SU-DHL-6 (cell line): ENCODE data around the gene TAX1BP3.

Source experiments
- H2AFZ ChIP-seq: fragments of 200-600 bp; sonication (generic); 2 replicates; pipeline ENCODE4 v1.6.1; 2014; ENCODE audit warnings: low read depth, mild to moderate bottlenecking, moderate library complexity, mixed read lengths, antibody characterized with exemption, low read length; ENCODE audit not compliant: severe bottlenecking
- H3F3A ChIP-seq: fragments of 200-600 bp; shearing (Covaris generic); 2 replicates; pipeline ENCODE4 v1.6.0; 2016; ENCODE audit warnings: antibody characterized with exemption, mild to moderate bottlenecking; ENCODE audit not compliant: insufficient read depth
- H3K27ac ChIP-seq: fragments of 200-600 bp; sonication (generic); 2 replicates; pipeline ENCODE4 v1.5.1; 2016; ENCODE audit warnings: low read depth, mild to moderate bottlenecking, low read length, moderate library complexity, mixed read lengths
- H3K27me3 ChIP-seq: fragments of 200-600 bp; sonication (generic), shearing (Covaris generic); 2 replicates; pipeline ENCODE4 v1.6.0; 2014; ENCODE audit warnings: mild to moderate bottlenecking, low read length
- H3K36me3 ChIP-seq: fragments of 200-600 bp; sonication (generic); 2 replicates; pipeline ENCODE4 v1.6.1; 2014; ENCODE audit warnings: mild to moderate bottlenecking, low read length, mixed read lengths
- H3K4me2 ChIP-seq: fragments of 300-600, 200-600 bp; shearing (Covaris generic), sonication (generic); 2 replicates; pipeline ENCODE4 v1.6.0; 2014; ENCODE audit warnings: low read length, low read depth, mild to moderate bottlenecking; ENCODE audit not compliant: poor library complexity, severe bottlenecking
- H3K4me3 ChIP-seq: fragments of 200-600 bp; sonication (generic); 2 replicates; pipeline ENCODE4 v1.5.1; 2014; ENCODE audit warnings: antibody characterized with exemption, low read length, mild to moderate bottlenecking, mixed read lengths; ENCODE audit not compliant: insufficient read depth, poor library complexity, severe bottlenecking
- H3K79me2 ChIP-seq: fragments of 200-600 bp; sonication (generic); 2 replicates; pipeline ENCODE4 v1.6.1; 2014; ENCODE audit warnings: mild to moderate bottlenecking, low read length, moderate library complexity; ENCODE audit not compliant: insufficient read depth
- H3K9ac ChIP-seq: fragments of 200-600 bp; sonication (generic); 2 replicates; pipeline ENCODE4 v1.7.0; 2014; ENCODE audit warnings: mild to moderate bottlenecking, low read length
- H3K9me2 ChIP-seq: fragments of 200-600 bp; sonication (generic); replicated peaks from 2 replicates; pipeline ENCODE4 v1.6.1; 2014; ENCODE audit warnings: low read length; ENCODE audit not compliant: insufficient read depth
- H3K9me3 ChIP-seq: fragments of 200-600 bp; sonication (generic); 2 replicates; pipeline ENCODE4 v1.6.1; 2014; ENCODE audit warnings: low read length, mixed read lengths; ENCODE audit not compliant: insufficient read depth
- H4K20me1 ChIP-seq: fragments of 200-600 bp; sonication (generic); 2 replicates; pipeline ENCODE4 v1.6.1; 2014; ENCODE audit warnings: low read depth, mild to moderate bottlenecking, antibody characterized with exemption, low read length, moderate library complexity, mixed read lengths
- CTCF ChIP-seq: fragments of 200-600 bp; sonication (generic); IDR thresholded peaks from one replicate; pipeline ENCODE4 v1.5.1; 2017; ENCODE audit warnings: antibody characterized with exemption, mild to moderate bottlenecking, low read length, moderate library complexity; ENCODE audit not compliant: insufficient read depth, poor library complexity, severe bottlenecking
- EZH2phosphoT487 ChIP-seq: fragments of 200-600 bp; sonication (generic), shearing (Covaris generic); conservative IDR thresholded peaks from 2 replicates; pipeline ENCODE4 v1.6.1; 2018; ENCODE audit warnings: mild to moderate bottlenecking, antibody characterized with exemption, low read length, moderate library complexity, mixed read lengths

Gene TAX1BP3

GRCh38 chr17:3688027-3688553, 19.7 kb upstream of the TAX1BP3 start:
- Histone ChIP-seq H3F3A (peaks cover 5% of the 10 kb centered on the region; the same call in 1 of the 2 replicates), H3K9ac (no peak overlapping the region), H3K27me3 (no peaks in the 10 kb centered on the region), H3K9me2 (no peaks in the 10 kb centered on the region), H3K79me2 (peaks cover 9% of the 10 kb centered on the region), H2AFZ (no peak overlapping the region), H3K4me2 (no peak overlapping the region), H4K20me1 (no peaks in the 10 kb centered on the region), H3K27ac (no peak overlapping the region), H3K4me3 (no peak overlapping the region), H3K9me3 (no peaks in the 10 kb centered on the region), H3K36me3 (no peaks in the 10 kb centered on the region)
- TF ChIP-seq CTCF (no peak), EZH2phosphoT487 (no peak)

- no peaks in the 10 kb centered on the region for H3K9me3 ChIP-seq
- H3K27ac ChIP-seq, result no peak overlapping the region
- no peak overlapping the region for H3K4me3 ChIP-seq
- TF ChIP-seq EZH2phosphoT487 (no peak), CTCF (no peak)
- H3K79me2 ChIP-seq, result no peaks in the 10 kb centered on the region
- no peak overlapping the region for H3K4me2 ChIP-seq
- H2AFZ ChIP-seq, result no peak overlapping the region
- H3K9me2 ChIP-seq, result no peaks in the 10 kb centered on the region
- no peak overlapping the region for H3K9ac ChIP-seq
- no peaks in the 10 kb centered on the region for H3K27me3 ChIP-seq
- no peaks in the 10 kb centered on the region for H3K36me3 ChIP-seq
- no peaks in the 10 kb centered on the region; the same call in 1 of the 2 replicates for H3F3A ChIP-seq
- no peaks in the 10 kb centered on the region for H4K20me1 ChIP-seq
Observed at GRCh38 chr17:3685174-3685573, 16.8 kb upstream of the TAX1BP3 start.

- Histone ChIP-seq H3F3A (no peaks in the 10 kb centered on the region; the same call in 1 of the 2 replicates), H3K4me3 (no peak overlapping the region), H3K27ac (no peak overlapping the region), H3K9me2 (no peaks in the 10 kb centered on the region), H3K9me3 (no peaks in the 10 kb centered on the region), H3K79me2 (no peaks in the 10 kb centered on the region), H4K20me1 (no peaks in the 10 kb centered on the region), H3K36me3 (no peaks in the 10 kb centered on the region), H3K9ac (no peak overlapping the region), H3K4me2 (no peak overlapping the region), H2AFZ (no peak overlapping the region), H3K27me3 (no peaks in the 10 kb centered on the region)
- TF ChIP-seq EZH2phosphoT487 (no peak), CTCF (peak; percentile 95)
Observed at GRCh38 chr17:3683054-3683511, 14.7 kb upstream of the TAX1BP3 start.
